ENCODE measurements around the gene IL23R. TPM values are rescaled to one million over a fixed set of nuclear protein-coding genes. Genes with fewer than 3 reads are reported as not detected.
"Not testable (repeated sequence)": the region's sequence is repeated elsewhere in the genome, so short reads cannot be mapped to it uniquely, and the experiment has no call there.

IL23R gene
- total and polyA plus RNA-seq, 10 donors = 0.07 to 1.2 (median 0.67) TPM; not detected in 2

DNA sequence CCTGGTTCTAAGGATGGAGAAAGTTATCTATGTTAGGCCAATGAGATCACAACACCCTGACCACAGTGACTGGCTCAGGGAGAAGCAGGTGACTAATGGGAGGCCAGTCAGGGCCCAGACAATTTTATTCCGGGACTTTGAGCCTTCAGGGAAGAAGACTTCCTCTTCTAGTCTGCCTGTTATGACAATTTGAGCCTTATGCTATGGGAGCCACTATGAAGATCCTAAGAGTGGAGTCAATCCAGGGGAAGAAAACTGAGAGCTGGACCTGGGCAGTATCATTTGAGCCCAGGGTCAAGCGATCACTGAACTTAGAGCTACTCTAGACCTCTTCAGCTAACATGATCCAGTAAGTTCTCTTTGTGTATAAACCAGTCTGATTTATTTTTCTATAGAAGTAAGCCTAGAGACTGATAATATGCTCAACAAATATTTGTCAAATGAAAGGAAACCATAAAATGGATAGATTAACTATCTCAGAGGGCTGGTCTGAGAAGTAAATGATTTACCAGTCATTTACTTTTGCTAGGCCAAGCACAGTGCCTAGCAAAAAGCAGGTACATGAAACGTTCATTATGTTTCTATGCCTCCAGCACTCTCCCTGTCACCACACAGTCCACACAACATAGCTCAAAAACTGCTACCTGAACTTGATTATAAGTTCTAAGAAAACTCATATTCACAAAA is 27.3 kb upstream of the IL23R start:
- H3K27ac ChIP-seq = no peak overlapping the region
- intact Hi-C loops (cut with DNase I; ENCODE audit: low total_unique reads) = no loop called here
- no peaks in the 10 kb centered on the region for H3K9me3 ChIP-seq
- WGBS, 5 donors = 77 to 91% (median 86%) methylated on average over 3 of the region's 3 CpGs
- no peak for TF ChIP-seq POLR2A (IDR thresholded peaks at IDR 0.05)
- TF ChIP-seq, protein P1, sequence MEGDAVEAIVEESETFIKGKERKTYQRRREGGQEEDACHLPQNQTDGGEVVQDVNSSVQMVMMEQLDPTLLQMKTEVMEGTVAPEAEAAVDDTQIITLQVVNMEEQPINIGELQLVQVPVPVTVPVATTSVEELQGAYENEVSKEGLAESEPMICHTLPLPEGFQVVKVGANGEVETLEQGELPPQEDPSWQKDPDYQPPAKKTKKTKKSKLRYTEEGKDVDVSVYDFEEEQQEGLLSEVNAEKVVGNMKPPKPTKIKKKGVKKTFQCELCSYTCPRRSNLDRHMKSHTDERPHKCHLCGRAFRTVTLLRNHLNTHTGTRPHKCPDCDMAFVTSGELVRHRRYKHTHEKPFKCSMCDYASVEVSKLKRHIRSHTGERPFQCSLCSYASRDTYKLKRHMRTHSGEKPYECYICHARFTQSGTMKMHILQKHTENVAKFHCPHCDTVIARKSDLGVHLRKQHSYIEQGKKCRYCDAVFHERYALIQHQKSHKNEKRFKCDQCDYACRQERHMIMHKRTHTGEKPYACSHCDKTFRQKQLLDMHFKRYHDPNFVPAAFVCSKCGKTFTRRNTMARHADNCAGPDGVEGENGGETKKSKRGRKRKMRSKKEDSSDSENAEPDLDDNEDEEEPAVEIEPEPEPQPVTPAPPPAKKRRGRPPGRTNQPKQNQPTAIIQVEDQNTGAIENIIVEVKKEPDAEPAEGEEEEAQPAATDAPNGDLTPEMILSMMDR (IDR thresholded peaks at IDR 0.05 in 8 of 11, conservative IDR thresholded peaks at IDR 0.05 in 3 of 11) = no peak
- TF ChIP-seq POLR2AphosphoS5 (IDR thresholded peaks at IDR 0.05) = no peak
- DNase-seq = no peak
- H3K4me1 ChIP-seq = peaks cover 0 to 13% (median 5%) of the 10 kb centered on the region in 6 donors
- no peak overlapping the region for H3K4me3 ChIP-seq
- no peaks in the 10 kb centered on the region for H3K36me3 ChIP-seq
- H3K27me3 ChIP-seq (replicated peaks in 1 of 7) = peaks cover 0 to 9% (median 0%) of the 10 kb centered on the region in 7 donors

DNA sequence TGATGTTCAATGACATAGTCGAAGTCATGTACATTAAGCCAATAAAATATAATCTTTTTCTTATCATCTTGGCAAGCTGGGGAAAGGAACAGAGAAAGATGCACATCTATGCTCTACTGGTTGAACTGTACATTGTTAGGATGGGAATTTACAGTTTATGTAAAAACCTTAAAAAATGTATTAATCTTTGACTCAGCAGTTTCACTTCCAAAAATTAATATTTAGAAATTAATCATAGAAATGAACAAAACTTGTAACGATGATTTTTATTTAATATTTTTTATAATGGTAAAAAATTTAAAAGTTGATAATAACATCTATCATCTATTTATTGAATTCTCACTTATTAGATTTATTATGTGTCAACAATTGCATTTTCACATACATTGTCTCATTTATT is 25.8 kb upstream of the IL23R start:
- TF ChIP-seq, protein P1 (IDR thresholded peaks at IDR 0.05 in 8 of 11, conservative IDR thresholded peaks at IDR 0.05 in 3 of 11) = no peak
- TF ChIP-seq POLR2AphosphoS5 (IDR thresholded peaks at IDR 0.05) (no peak), POLR2A (IDR thresholded peaks at IDR 0.05) (no peak)
- Histone ChIP-seq H3K27me3 (replicated peaks in 1 of 7) (no peaks in the 10 kb centered on the region), H3K27ac (no peak overlapping the region), H3K9me3 (no peaks in the 10 kb centered on the region), H3K36me3 (no peaks in the 10 kb centered on the region), H3K4me3 (no peak overlapping the region), H3K4me1 (peaks cover 0 to 6% (median 0%) of the 10 kb centered on the region in 6 donors)
- intact Hi-C loops (cut with DNase I; ENCODE audit: low total_unique reads) = loop anchor here (5.0 kb wide), 1 partner anchor 373 kb away; no protein-coding TSS in a partner anchor
- 78 to 93% (median 85%) methylated on average over 2 of the region's 2 CpGs for WGBS, 5 donors
- DNase-seq = no peak

DNA sequence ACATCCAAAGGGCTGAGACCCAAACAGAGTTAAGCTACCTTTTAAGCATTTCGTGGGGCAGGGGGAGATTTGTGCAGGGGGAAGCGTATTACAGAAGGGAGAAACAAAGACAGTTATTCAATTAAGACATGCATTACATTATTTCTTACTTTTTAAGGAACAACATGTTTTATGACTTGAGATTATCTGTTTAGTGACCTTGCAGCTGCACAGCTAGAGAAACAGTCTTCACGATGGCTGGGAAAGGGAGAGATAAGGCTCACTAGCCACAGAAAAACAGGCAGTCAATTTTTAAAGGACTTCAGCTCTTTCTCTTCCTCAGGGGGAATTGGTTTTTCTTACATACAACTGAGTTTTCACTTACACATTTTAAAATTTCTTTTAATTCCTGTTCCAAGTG is 24.4 kb upstream of the IL23R start:
- H3K9me3 ChIP-seq; H3K27me3 ChIP-seq (replicated peaks in 1 of 7); H3K4me3 ChIP-seq; DNase-seq; H3K27ac ChIP-seq; H3K4me1 ChIP-seq; H3K36me3 ChIP-seq: not testable (repeated sequence)
- intact Hi-C loops (cut with DNase I; ENCODE audit: low total_unique reads) = loop anchor here (5.0 kb wide), 1 partner anchor 375 kb away; no protein-coding TSS in a partner anchor
- WGBS, 5 donors = 65 to 79% (median 72%) methylated on average over 3 of the region's 3 CpGs

DNA sequence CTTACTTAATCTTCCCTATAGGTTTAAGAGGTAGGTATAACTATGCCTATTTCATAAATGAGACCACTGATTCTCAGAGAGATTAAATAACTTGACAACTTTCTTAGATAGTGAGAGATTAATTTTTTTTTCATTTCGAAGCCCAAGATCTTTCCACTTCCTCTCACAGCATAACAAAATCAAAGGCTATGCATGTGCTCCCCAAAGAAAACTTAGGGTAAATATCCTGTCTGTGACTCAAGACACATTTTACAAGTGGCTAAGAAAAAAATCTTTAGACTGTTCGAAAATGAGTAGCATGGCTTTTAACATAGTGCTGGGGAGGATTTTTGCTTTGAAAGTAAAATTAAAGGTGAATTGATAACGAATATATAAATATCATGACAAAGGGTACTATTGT is 23.3 kb upstream of the IL23R start:
- intact Hi-C loops (cut with DNase I; ENCODE audit: low total_unique reads) = loop anchor here (5.0 kb wide), 1 partner anchor 376 kb away; no protein-coding TSS in a partner anchor

More for the DNA sequence above, 23.3 kb upstream of the IL23R start:
- TF ChIP-seq POLR2AphosphoS5 (IDR thresholded peaks at IDR 0.05) (no peak), POLR2A (IDR thresholded peaks at IDR 0.05) (no peak)
- TF ChIP-seq, protein P1 (IDR thresholded peaks at IDR 0.05 in 8 of 11, conservative IDR thresholded peaks at IDR 0.05 in 3 of 11) = no peak
- H3K9me3 ChIP-seq = no peaks in the 10 kb centered on the region
- WGBS, 5 donors = 53 to 68% (median 65%) methylated on average over 3 of the region's 3 CpGs
- DNase-seq = no peak
- H3K4me3 ChIP-seq = no peak overlapping the region
- no peak overlapping the region for H3K27ac ChIP-seq
- no peaks in the 10 kb centered on the region for H3K36me3 ChIP-seq
- H3K4me1 ChIP-seq = peaks cover 0 to 6% (median 0%) of the 10 kb centered on the region in 6 donors
- no peaks in the 10 kb centered on the region for H3K27me3 ChIP-seq (replicated peaks in 1 of 7)

Measured in spleen (tissue), 11 donors.